NCI-H345 treated with DMSO at 0.1 percent for 48 hours (cell line): ENCODE measurements around the gene IGF1R.
"Not testable (repeated sequence)": the region's sequence is repeated elsewhere in the genome, so short reads cannot be mapped to it uniquely, and the experiment has no call there.

Experiments
- DNase-seq: peaks from one replicate; lab custom pipeline; 2025; ENCODE audit not compliant: unreplicated experiment; lab: John Stamatoyannopoulos, UW

IGF1R gene

GRCh38 chr15:98978153-98978552 is 329.8 kb downstream of the IGF1R start:
- no peak for DNase-seq

DNA sequence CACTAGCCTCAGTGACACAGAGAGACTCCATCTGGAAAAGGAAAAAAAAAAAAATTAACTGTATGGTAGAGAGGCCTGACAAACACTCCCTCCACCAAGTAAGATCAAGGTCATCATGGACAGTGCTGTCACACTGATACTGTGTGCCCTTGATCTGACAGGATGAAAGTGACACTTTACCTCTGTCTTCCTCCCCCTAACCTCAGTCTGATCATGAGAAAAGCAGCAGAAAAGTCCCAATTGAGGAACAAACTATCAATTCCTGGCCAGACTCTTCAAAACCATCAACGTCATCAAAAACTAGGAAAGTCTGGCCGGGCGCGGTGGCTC is 332.5 kb downstream of the IGF1R start:
- no peak for DNase-seq

DNA sequence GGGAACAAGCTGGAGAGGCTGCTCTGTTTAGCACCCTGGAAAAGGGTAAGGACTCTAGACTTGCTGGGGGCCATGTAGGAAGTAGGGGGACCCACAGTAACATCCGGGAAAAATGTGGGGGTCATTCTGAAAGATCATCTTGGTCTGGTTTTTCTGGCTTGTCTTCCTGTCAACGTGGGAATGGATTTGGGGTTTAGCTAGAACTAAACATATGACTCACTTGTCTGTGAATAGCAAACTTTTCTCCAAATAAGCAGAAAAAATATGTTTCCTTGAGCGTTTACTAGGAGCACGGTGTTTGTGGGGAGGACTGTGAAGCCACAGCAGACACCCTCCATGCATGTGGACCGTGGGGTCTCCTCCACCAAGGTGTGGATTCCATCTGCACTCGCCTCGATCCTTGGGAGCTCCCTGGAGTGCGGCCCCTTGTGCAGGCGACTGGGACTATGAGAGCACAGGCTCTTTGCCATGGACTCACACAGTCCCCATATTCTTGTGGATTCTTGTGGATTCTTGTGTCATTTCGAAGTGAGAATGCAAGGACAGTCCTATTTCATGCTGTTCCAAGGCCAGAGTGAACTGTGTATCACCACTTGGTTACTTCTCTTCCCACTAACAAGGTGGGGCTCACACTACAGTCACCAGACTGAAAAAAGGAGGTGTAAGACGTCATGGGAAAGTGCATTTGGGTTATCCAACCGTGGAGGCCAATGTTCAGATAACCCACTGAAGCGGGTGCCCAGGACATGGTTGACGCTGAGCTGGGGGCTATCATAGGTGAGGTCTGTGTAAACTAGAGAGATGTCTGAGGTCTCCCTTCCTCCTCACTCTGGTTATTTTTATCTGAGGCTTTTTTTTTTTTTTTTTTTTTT is 333.7 kb downstream of the IGF1R start:
- DNase-seq: no peak

GRCh38 chr15:98983334-98983733 is 335.0 kb downstream of the IGF1R start:
- no peak for DNase-seq

- DNase-seq: no peak
Measured at GRCh38 chr15:98986281-98986680, 337.9 kb downstream of the IGF1R start.

DNA sequence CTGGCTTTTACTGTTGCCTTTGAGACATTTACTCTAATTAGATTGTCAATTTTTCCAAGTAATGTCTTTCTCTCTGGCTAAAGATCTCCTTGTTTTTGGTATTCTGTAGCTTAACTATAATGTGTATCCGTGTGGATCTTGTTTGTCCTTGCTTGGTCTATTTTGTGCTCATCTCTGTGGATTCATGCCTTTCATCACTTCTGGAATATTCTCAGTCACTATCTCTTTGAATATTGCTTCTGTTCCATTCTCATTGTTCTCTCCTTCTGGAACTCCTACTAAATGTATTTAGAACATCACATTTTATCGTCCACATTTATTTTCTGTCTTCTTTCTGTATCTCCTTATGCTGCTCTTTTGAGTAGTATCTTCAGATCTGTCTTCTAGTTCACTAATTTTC is 346.6 kb downstream of the IGF1R start:
- DNase-seq: no peak

GRCh38 chr15:98996169-98996568 is 347.8 kb downstream of the IGF1R start:
- no peak for DNase-seq

- no peak for DNase-seq
Measured at GRCh38 chr15:98996624-98997023, 348.3 kb downstream of the IGF1R start.

DNA sequence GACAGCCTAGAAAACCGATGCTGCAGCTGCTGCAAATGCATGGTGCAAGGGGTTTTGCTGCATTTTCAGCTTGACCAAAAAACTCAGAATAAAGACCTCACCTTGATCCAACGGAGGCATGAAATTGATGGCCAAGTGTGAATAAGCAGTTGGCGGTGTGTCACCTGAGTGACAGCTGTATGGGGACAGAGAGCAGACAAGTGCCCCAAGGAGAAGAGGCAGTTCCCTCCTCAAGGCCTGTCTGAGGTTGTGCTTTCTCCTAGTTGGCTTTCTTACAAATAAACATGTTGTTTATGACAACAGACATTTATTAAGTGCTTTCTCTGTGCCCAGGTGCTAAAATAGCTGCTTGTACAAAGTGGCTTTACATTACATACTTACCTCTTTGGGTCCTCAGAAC is 349.0 kb downstream of the IGF1R start:
- DNase-seq: no peak

- DNase-seq: no peak
Measured at GRCh38 chr15:98997755-98998154, 349.4 kb downstream of the IGF1R start.

DNA sequence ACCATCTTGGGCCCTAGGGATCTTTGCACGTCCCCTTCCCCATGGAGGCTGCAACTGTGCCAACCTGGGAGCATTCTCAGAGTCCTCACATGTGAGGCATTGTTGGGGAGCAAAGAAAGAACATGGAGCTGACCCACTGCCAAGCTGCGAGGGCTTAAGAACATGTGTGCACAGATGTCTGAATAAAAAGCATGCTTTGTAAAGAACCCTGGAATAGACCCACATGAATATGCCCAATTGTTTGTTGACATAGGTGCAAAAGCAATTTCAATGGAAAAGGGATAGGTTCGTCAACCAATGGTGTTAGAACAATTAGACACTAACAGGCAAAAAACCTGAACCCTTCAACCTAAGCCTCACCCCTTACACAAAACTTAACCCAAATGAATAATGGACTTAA is 349.9 kb downstream of the IGF1R start:
- DNase-seq: no peak

GRCh38 chr15:98999233-98999632 is 350.9 kb downstream of the IGF1R start:
- DNase-seq: no peak

- no peak for DNase-seq
Measured at GRCh38 chr15:99002226-99002625, 353.9 kb downstream of the IGF1R start.

- not testable (repeated sequence) for DNase-seq
Measured at GRCh38 chr15:99003317-99003716, 355.0 kb downstream of the IGF1R start.

DNA sequence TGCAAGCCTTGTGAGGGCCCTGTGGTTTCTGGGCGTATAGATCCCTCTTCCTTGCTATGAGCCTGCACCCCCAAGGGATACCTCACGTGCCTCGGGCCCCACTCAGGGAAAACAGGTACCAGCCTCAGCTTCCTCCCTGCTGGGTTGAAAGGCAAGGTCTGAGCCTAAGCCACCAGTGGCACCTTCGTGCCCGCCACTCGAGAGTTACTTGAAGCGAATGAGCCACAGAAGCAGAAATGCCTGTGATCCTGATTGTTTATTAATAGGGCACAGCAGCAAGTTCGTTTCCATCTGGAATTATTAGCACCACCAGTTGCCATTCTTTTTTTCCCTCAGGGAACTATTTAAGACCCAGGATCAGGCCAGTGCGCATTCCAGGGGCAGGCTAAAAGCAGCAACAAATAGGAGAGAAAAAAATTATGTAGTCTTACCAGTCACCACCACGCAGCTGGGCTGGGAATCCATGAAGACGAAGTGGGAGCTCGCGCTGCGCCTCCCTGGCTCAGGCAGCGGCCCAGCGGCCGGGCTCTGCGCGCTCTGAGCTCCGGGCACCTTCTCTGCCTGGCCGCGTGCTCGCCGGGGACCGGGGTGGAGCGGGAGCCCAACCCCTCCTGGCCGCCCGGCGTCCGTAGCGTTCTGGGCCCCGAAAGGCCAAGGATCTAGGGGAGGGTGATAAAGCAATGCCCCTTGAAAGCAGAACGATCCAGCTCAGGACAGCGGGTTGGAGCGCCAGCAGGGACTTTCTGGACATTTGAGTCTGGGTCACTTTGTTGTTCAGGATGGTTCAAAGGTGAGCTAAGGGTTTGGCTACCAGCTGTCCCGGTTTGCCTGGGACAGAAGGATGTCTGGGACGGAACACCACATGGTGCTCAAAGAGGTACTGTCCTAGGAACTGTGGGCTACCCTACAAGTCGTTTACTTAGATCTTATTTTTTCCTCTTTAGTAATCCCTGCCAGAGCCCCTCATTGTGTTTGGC is 356.9 kb downstream of the IGF1R start:
- not testable (repeated sequence) for DNase-seq

DNA sequence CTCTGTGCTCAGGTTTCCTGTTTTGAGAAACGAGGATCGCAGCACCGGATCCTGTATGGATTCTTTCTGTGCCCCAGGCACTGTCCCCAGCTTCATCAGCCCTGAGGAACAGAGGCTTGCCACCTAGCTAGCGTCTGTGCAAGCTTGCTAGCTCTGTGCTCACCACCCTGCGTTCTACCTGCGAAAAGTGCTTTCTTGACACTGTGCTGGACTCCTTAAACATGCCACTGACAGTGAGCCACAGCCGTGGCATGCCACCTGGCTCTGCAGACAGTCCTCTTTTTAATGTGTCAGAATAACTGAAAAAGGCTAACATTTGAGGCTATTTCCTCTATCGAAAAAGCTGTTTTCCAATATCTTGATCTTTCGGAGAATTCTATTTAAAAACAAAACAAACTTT is 357.8 kb downstream of the IGF1R start:
- DNase-seq: no peak

DNA sequence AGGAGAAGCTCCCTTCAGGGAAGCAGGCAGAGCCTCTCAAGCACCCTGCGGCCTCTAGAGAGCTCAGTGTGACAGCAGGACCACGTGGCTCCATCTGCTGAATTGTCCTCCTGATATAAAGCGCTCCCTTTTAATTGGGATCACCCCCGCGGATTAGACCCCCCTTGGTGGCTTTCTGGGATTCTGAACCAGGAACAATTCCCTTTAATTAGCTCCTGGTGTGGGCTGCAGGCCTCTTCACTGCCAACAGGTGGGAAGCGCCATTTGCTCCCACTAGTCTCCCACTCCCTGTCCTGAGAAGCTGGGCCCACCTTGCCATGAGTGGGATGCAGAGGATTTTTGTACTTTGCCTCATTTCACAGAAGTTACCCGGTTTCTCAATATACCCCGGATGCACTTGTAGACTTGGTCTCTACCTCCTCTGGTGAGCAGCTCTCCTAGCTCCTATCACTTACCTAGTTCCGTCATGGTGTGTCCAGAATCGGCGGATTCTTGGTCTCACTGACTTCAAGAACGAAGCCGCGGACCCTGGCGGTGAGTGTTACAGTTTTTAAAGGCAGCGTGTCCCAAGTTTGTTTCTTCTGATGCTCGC is 358.7 kb downstream of the IGF1R start:
- no peak for DNase-seq

DNA sequence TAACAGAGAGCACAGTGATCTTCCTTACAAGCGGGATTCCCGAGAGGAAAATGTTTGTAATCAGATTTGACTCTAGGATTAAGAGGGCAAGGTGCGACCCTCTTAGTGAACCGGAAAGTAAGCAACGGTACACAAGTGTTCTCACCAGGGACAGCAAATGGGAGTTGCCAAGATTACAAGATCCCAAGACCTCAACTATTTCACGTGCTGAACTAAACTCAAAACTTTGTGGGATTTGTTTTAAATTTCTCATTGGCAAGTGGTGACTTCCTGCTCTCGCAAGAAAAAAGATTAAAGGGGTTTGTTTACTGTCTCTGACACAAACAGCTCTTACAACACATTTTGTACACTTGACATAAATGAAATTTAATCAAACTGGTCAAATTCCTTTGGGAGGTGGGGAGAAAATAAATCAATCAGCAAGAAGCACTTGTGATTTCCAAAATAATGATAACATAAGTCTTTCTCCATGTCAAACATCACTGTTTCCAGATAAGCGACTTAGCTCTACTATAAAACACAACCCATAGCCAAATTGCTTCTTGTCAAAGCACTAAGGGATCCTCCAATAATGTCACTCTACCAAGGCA is 361.5 kb downstream of the IGF1R start:
- DNase-seq: no peak

DNA sequence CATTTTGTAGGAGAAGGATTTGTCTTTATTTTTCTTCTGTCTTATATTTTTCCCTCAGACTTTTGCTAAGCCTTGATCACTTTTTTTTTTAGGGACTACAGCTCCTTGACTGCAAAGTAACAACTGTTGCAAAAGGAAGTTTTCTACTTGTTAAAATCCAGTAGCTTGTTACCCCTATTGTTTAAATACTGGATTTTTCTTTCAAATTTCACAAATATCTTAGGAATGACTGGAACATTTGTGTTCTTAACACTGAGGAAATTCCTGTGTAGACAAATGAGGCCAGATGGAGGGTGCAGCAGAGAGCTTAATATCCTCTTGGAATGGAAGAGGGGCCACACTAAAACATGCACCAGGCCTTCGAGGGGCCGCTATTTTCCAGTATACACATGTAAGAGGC is 362.4 kb downstream of the IGF1R start:
- no peak for DNase-seq
